ENCODE measurements around the gene KAT8.
A peak's percentile ranks its signal among the peaks of the same experiment; 100 is the strongest.

Gene KAT8

GRCh38 chr16:31117384-31118222 lies at the start of gene KAT8:
Gene KAT8, plus strand, starts transcription at chr16:31117664. Its CDS starts 18 bp downstream, at chr16:31117682.
- peak; percentile 93 to 95 for DNase-seq

DNA sequence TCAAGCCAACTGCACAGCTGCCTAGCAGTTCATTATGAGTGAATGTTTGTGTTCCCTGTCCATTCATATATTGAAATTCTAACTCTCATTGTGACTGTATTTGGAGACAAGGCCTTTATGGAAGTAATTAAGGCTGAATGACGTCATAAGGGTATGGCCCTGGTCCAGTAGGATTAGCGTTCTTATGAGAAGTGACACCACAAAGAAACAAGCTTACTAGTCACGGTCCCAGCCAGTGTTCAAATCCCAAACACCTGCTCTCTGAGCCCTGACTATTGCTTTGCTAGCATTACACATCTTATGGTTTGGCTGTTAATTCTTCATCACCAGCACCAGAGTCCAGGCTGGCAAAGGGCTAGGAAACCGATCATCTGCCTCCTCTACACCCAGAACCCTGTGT lies 45.6 kb upstream of the KAT8 start:
- no peak for DNase-seq

DNA sequence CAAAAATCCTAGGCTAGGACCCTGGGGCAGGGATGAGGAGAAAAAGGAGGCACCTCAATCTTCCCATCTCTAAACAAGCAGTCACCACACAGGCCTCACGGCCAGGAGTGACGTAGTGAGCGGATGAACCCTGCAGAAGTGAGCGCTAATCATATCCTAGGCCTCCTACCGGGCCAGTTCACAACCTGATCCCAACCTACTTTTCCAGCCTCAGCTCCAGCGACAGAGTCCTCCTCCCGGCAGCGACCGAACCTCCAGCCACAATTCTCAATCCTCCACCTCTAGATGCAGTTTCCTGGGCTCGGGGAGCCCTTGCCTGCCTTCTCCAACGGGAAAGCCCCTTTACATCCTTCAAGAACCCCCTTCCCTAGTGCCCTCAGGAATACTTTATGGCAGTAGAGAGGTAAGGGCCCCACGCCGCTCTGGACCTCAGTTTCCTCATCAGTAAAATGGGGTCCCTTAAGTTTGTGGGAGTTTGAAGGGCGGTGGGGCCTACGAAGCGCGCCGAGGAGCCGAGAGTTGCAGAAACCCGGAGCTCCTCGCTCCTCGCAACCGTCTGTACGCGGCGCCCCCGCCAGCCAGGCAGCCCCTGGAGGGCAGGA lies 44.8 kb upstream of the KAT8 start:
- no peak for DNase-seq

DNA sequence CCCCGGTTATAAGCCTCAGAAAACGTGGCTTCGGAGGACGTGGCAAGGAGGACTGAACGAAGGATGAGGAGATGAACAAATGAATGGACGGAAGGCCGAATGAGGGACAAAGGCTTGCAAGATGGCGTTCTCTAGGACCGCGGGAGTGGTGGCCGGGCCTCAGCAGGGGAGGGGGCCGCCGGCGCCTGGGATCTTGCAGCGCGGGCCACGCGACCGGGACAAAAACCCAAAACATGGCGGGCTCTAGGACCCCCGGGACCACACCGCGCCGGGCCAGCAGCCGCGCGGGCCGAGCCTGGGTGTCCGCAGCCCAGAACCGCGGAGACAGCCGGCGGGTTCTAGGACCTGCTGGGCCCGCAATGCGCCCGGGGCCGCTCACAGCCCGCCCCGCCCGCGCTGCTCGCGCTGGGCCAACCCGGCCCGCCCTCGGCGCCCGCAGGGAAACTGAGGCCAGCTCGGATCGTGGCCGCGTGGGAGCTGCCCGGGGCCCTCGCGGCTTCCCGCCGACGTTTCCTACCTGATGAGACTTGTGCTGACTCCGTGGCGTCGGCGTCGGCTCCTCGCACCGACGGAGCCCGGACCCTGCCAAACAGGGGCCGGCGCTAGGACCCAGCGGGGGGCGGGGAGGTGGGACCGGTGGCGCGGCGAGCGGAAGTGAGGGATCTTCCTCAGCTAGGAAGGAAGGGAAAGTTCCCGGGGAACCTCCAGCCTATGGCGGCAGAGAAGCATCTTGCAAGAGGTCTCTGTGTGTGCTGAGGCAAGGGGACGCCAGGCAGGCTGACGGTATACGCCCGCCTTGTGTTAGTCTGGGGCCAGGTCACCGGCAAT lies 44.1 kb upstream of the KAT8 start:
- peak; percentile 84 to 89 for DNase-seq

DNA sequence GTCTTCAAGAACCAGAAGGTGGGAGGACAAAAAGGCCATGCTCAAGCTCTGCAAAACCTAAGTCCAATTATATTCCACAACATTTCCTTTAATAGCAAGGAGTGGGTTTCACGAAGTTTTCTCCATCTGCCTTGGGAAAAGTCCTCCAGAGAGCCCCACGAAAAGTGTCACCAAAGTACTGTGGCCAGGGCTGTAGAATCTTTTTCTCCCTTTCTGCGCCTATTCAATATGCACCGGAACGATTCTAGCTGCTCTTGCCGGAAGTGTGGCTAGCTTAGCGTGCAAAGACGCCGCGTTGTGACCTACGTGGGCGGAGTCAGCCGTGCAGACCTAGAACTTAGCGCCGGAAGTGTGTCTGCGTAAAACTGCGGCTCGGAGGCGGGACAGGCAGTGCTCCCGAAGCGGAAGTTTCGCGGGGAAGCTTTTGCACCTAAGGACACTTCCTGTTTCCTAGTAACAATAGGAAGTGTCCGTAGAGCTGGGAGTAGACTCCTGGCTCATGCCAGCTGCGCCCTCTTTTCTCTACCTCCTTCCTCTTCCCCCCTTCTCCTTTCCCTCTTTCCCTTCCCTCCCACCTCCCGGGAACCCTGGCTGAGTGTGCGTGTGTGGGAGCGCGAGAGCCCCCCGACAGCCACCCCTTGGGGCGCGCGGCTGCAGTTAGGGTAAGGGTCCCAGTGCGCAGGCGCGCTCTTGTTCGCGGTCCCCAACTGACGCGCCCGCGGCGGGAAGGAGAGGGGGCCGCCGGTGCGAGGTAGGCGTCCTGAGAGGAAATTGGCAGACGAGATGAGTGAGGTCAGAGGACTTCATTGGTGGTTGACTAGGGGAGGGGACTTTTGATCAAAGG lies 43.3 kb upstream of the KAT8 start, which contains the start of the genes ZNF646 and ZNF668:
Gene ZNF646 (plus strand): TSS at position 453 of the 844 bp plus-strand sequence. CDS start 1,903 bp downstream, outside the sequence.
Gene ZNF668 (minus strand): TSS at position 271 of the 844 bp plus-strand sequence. CDS start 9,781 bp downstream, outside the sequence.
- DNase-seq: peak; percentile 96 to 99

DNA sequence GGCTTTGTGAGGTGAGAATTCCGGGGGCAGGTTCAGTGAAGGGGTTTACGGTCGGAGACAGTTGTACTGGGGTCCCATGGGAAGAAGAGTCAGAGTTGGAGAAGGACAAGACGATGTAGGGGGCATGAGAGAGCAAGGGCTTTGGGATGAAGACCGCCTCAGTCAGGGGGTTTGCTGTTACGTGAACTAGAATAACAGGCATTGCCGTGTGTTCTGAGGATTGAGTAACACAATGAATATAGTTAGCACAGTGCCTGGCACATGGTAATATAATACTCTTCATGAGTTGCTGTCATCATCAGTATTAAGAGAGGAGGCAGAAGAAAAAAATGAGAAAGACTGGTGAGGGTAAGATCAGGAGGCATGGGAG lies 42.7 kb upstream of the KAT8 start:
- no peak for DNase-seq

DNA sequence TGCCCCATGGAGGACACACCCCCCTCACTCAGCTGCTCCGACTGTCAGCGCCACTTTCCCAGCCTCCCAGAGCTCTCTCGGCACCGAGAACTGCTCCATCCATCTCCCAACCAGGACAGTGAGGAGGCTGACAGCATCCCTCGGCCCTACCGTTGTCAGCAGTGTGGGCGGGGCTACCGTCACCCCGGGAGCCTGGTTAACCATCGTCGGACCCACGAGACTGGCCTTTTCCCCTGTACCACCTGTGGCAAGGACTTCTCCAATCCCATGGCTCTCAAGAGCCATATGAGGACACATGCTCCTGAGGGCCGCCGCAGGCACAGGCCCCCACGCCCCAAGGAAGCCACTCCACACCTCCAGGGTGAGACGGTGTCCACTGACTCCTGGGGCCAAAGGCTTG lies 41.1 kb upstream of the KAT8 start:
- no peak for DNase-seq

DNA sequence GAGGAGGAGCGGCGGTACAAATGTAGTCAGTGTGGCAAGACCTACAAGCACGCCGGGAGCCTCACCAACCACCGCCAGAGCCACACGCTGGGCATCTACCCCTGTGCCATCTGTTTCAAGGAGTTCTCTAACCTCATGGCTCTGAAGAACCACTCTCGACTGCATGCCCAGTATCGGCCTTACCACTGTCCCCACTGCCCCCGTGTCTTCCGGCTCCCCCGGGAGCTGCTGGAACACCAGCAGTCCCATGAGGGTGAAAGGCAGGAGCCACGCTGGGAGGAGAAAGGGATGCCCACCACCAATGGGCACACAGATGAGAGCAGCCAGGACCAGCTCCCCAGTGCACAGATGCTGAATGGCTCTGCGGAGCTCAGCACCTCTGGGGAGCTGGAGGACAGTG lies 40.4 kb upstream of the KAT8 start:
- no peak for DNase-seq

DNA sequence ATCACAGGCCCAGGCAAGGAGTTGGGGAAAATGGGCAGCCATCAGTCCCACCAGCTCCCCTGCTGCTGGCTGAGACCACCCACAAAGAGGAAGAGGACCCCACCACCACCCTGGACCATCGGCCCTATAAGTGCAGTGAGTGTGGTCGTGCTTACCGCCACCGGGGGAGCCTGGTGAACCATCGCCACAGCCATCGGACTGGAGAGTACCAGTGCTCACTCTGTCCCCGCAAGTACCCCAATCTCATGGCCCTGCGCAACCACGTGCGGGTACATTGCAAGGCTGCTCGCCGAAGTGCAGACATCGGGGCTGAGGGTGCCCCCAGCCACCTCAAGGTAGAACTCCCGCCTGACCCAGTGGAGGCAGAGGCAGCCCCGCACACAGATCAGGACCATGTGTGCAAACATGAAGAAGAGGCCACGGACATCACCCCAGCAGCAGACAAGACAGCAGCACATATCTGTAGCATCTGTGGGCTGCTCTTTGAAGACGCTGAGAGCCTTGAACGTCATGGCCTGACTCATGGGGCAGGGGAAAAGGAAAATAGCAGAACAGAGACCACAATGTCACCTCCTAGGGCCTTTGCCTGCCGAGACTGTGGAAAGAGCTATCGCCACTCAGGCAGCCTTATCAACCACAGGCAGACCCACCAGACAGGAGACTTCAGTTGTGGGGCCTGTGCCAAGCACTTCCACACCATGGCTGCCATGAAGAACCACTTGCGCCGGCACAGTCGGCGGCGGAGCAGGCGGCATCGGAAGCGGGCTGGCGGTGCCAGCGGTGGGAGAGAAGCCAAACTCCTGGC lies 39.7 kb upstream of the KAT8 start:
- DNase-seq: no peak

DNA sequence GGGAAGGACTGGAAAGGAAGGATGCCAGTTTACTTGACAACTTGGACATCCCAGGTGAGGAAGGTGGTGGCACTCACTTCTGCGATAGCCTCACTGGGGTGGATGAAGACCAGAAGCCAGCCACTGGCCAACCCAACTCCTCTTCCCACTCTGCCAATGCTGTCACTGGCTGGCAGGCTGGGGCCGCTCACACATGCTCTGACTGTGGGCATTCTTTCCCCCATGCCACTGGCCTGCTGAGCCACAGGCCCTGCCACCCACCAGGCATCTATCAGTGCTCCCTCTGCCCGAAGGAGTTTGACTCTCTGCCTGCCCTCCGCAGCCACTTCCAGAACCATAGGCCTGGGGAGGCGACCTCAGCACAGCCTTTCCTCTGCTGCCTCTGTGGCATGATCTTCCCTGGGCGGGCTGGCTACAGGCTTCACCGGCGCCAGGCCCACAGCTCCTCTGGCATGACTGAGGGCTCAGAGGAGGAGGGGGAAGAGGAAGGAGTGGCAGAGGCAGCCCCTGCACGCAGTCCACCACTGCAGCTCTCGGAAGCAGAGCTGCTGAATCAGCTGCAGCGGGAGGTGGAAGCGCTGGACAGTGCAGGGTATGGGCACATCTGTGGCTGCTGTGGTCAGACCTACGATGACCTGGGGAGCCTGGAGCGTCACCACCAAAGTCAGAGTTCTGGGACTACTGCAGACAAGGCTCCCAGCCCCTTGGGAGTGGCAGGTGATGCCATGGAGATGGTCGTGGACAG lies 38.7 kb upstream of the KAT8 start:
- no peak for DNase-seq

DNA sequence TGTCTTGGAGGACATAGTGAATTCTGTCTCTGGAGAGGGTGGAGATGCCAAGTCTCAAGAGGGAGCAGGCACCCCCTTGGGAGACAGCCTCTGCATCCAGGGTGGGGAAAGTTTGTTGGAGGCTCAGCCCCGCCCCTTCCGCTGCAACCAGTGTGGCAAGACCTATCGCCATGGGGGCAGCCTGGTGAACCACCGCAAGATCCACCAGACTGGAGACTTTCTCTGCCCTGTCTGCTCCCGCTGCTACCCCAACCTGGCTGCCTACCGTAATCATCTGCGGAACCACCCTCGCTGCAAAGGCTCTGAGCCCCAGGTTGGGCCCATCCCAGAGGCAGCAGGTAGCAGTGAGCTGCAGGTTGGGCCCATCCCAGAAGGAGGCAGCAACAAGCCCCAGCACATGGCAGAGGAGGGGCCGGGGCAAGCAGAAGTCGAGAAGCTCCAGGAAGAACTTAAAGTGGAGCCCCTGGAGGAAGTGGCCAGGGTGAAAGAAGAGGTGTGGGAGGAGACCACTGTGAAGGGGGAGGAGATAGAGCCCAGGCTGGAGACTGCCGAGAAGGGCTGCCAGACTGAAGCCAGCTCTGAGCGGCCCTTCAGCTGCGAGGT lies 38.0 kb upstream of the KAT8 start:
- no peak for DNase-seq

GRCh38 chr16:31080035-31080629 lies 37.3 kb upstream of the KAT8 start:
- DNase-seq: no peak

DNA sequence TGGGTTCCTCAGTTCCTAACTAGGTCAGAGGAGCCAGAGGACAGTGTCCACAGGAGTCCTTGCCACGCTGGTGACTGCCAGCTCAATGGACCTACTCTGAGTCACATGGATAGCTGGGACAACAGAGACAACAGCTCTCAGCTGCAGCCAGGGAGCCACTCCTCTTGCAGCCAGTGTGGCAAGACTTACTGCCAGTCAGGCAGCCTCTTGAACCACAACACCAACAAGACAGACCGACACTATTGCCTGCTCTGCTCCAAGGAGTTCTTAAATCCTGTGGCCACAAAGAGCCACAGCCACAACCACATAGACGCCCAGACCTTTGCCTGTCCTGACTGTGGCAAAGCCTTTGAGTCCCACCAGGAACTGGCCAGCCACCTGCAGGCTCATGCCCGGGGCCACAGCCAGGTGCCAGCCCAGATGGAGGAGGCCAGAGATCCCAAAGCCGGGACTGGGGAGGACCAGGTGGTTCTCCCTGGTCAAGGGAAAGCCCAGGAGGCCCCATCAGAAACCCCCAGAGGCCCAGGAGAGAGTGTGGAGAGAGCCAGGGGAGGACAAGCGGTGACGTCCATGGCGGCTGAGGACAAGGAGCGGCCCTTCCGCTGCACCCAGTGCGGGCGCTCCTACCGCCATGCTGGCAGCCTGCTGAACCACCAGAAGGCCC lies 36.6 kb upstream of the KAT8 start:
- no peak for DNase-seq

- DNase-seq: no peak
Measured at GRCh38 chr16:31081428-31082351, 35.8 kb upstream of the KAT8 start.

DNA sequence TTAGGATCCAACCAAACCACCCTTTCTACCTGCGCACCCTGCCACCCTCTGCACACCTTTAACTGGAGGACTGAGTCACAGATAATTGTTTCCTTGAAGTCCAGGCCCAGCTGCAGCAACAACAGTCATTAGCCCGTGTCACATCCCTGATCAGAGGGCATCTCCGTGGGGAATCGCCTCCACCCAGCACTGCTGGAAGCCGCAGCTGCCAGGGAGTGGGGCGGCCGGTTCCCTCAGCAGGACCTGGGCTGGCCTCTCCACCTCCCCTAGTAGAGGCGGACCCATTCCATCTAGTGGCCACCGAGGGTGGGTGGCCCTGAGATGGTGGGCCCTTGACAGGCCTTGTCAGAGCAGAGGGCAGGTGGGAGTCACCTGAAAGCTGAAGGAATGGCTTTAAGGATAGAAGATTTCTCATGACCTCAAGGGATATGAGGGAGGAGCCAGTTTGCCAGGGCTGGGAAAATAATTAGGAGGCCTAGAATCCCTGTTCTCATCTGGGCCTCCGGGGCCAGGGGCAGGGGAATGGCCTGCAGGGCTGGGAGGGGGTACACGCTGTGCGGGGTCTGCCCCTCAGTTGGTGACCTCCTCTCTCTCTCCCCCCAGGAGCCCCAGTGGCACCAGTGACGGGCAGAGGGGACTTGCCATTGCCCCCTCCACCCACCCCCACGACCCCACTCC lies 35.0 kb upstream of the KAT8 start:
- DNase-seq: no peak

DNA sequence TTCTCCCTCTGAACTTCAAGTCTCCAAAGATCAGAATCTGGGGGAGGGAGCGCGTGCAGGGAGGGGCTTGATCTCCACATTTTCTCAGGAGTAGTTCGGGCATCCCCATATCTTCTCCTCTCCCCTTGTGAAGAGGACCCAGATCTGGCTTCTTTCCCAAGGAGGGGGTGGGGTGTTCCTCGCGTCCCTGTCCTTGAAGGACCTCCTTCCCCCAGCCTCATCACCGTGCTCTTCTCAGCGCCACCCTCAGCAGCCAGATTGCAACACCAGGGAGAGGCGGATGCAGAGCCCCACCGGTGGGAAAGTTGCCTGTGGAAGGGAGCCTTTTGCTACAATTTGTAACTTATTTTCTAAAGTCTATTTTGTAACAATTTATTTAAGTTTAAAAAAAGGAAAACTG lies 34.4 kb upstream of the KAT8 start:
- DNase-seq: no peak

GRCh38 chr16:31083556-31083955 lies 33.9 kb upstream of the KAT8 start:
- DNase-seq: no peak

DNA sequence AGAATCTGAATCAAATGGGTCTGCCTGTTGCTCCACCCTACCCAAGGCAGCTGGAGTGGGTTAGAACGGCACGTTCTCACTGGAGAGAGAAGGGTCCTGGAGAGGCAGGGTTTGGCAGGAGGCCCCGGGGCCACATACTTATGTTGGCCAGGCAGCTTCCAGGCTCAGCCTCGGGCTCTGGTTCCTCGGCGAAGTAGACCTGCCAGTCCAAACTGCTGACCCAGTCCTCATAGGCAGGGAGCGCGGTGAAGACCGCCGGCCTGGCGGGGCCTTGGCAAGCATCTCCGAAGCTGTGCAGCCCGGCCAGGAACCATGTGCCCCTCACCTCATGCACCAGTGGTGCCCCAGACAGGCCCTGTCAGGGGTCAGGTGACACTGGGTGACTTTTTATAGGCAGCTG lies 33.5 kb upstream of the KAT8 start:
- DNase-seq: no peak
